HepG2 (cell line): ENCODE data around the gene RRBP1. TPM values are rescaled to one million over a fixed set of nuclear protein-coding genes. Genes with fewer than 3 reads are reported as not detected.

Experiments used
- ATF7 ChIP-seq, 2 experiments: fragments of 450-650 bp in 1 of 2; sonication (generic) in 1 of 2; formaldehyde crosslinking in 1 of 2; IDR thresholded peaks; 2 replicates each; pipeline versions ENCODE4 v1.4.0 to v1.6.1; 2016 to 2020; ENCODE audit warnings: antibody characterized with exemption in 1 of 2, mild to moderate bottlenecking in 1 of 2, missing genetic modification reagents in 1 of 2
- ELF3 ChIP-seq: IDR thresholded peaks from 2 replicates; pipeline ENCODE4 v1.6.1; 2016; ENCODE audit warnings: missing genetic modification reagents, missing compliant biosample characterization
- GLI4 ChIP-seq: sonication (generic); formaldehyde crosslinking; IDR thresholded peaks from 2 replicates; pipeline ENCODE4 v1.5.1; 2020; ENCODE audit warnings: missing genetic modification reagents, mild to moderate bottlenecking, moderate library complexity, borderline replicate concordance
- ISL2 ChIP-seq: sonication (generic); formaldehyde crosslinking; IDR thresholded peaks from 2 replicates; pipeline ENCODE4 v1.5.0; 2020; ENCODE audit warnings: missing genetic modification reagents
- KLF16 ChIP-seq, 2 experiments: sonication (generic) in 1 of 2; formaldehyde crosslinking in 1 of 2; IDR thresholded peaks; 2 replicates each; pipeline versions ENCODE4 v1.6.1 to v1.8.0; 2016 to 2023; ENCODE audit warnings: missing genetic modification reagents in 2 of 2, missing compliant biosample characterization in 1 of 2
- MED1 ChIP-seq: sonication (generic); formaldehyde crosslinking; IDR thresholded peaks from 2 replicates; pipeline ENCODE4 v1.4.0; 2020; ENCODE audit warnings: missing genetic modification reagents
- REPIN1 ChIP-seq: sonication (generic); formaldehyde crosslinking; IDR thresholded peaks from 2 replicates; pipeline ENCODE4 v1.8.0; 2022; ENCODE audit warnings: missing genetic modification reagents, low read depth, mild to moderate bottlenecking, borderline replicate concordance
- SIN3A ChIP-seq: IDR thresholded peaks from 2 replicates; pipeline ENCODE4 v1.6.1; 2011; ENCODE audit warnings: low read depth, mild to moderate bottlenecking, control low read depth, low read length, borderline replicate concordance
- SNRNP70 ChIP-seq: fragments of 200-400 bp; formaldehyde crosslinking; IDR thresholded peaks from 2 replicates; pipeline ENCODE4 v1.6.1; 2017; ENCODE audit warnings: mild to moderate bottlenecking, low read depth, low read length, moderate library complexity
- ZNF138 ChIP-seq: sonication (generic); formaldehyde crosslinking; IDR thresholded peaks from 2 replicates; pipeline ENCODE4 v1.5.0; 2020; ENCODE audit warnings: mild to moderate bottlenecking, low read depth, missing genetic modification reagents
- ZNF17 ChIP-seq: sonication (generic); formaldehyde crosslinking; IDR thresholded peaks from 2 replicates; pipeline ENCODE4 v1.5.0; 2020; ENCODE audit warnings: mild to moderate bottlenecking, missing genetic modification reagents
- ZNF251 ChIP-seq: sonication (generic); formaldehyde crosslinking; IDR thresholded peaks from 2 replicates; pipeline ENCODE4 v1.9.0; 2021; ENCODE audit warnings: mild to moderate bottlenecking, missing genetic modification reagents
- ZNF331 ChIP-seq: sonication (generic); formaldehyde crosslinking; IDR thresholded peaks from 2 replicates; pipeline ENCODE4 v1.4.0; 2020; ENCODE audit warnings: missing genetic modification reagents
- ZNF337 ChIP-seq: sonication (generic); formaldehyde crosslinking; IDR thresholded peaks from 2 replicates; pipeline ENCODE4 v1.5.1; 2020; ENCODE audit warnings: missing genetic modification reagents, low read depth, mild to moderate bottlenecking, borderline replicate concordance
- ZNF530 ChIP-seq: sonication (generic); formaldehyde crosslinking; IDR thresholded peaks from 2 replicates; pipeline ENCODE4 v1.5.0; 2020; ENCODE audit warnings: low read depth, mild to moderate bottlenecking, missing genetic modification reagents
- ZNF672 ChIP-seq: sonication (generic); formaldehyde crosslinking; IDR thresholded peaks from 2 replicates; pipeline ENCODE4 v1.8.1; 2022; ENCODE audit warnings: missing genetic modification reagents
- polyA plus RNA-seq, 8 experiments: library from polyadenylated mRNA; depleted of rRNA in 3 of 8; stranded (reverse) in 7 of 8; unstranded in 1 of 8; fragments of >200 nt; fragmentation: Illumina TruSeq in 4 of 8; extraction: Trizol in 4 of 8; gene quantifications; 2 replicates each; pipeline versions ENCODE4 v1.2.1 to v1.2.3, GENCODE V29; 2011 to 2016; ENCODE audit warnings: low read depth in 4 of 8, missing spikeins in 1 of 8, mixed read lengths in 1 of 8; ENCODE audit not compliant: insufficient read depth in 1 of 8
- total RNA-seq, 5 experiments: library from RNA; depleted of rRNA; stranded (reverse); fragments of >200 nt; fragmentation: Illumina TruSeq; extraction: Trizol; gene quantifications; 2 replicates each; pipeline ENCODE4 v1.2.3, GENCODE V29; 2016; ENCODE audit warnings: low read depth in 1 of 5
- TF ChIP-seq, protein P1 (sequence below): sonication (generic); formaldehyde crosslinking; IDR thresholded peaks from 2 replicates; pipeline ENCODE4 v1.5.0; 2020; ENCODE audit warnings: missing genetic modification reagents, mild to moderate bottlenecking, borderline replicate concordance
- TF ChIP-seq, protein P2 (sequence below): sonication (generic); formaldehyde crosslinking; IDR thresholded peaks from 2 replicates; pipeline ENCODE4 v1.4.0; 2020; ENCODE audit warnings: low read depth, mild to moderate bottlenecking, missing genetic modification reagents
- TF ChIP-seq, protein P3 (sequence below): sonication (generic); formaldehyde crosslinking; IDR thresholded peaks from 2 replicates; pipeline ENCODE4 v1.5.1; 2020; ENCODE audit warnings: mild to moderate bottlenecking, missing genetic modification reagents, moderate library complexity
- TF ChIP-seq, protein P4 (sequence below): sonication (generic); formaldehyde crosslinking; IDR thresholded peaks from 2 replicates; pipeline ENCODE4 v1.5.1; 2020; ENCODE audit warnings: mild to moderate bottlenecking, missing genetic modification reagents, moderate library complexity
- TF ChIP-seq, protein P5 (sequence below): sonication (generic); formaldehyde crosslinking; IDR thresholded peaks from 2 replicates; pipeline ENCODE4 v1.9.0; 2021; ENCODE audit warnings: missing genetic modification reagents, mild to moderate bottlenecking, borderline replicate concordance

Gene RRBP1
- total and polyA plus RNA-seq, 2 of the 13 experiments (the other 11 are each of a cell fraction or from before 2014, with no cell fraction given) = 150 to 222 TPM

DNA sequence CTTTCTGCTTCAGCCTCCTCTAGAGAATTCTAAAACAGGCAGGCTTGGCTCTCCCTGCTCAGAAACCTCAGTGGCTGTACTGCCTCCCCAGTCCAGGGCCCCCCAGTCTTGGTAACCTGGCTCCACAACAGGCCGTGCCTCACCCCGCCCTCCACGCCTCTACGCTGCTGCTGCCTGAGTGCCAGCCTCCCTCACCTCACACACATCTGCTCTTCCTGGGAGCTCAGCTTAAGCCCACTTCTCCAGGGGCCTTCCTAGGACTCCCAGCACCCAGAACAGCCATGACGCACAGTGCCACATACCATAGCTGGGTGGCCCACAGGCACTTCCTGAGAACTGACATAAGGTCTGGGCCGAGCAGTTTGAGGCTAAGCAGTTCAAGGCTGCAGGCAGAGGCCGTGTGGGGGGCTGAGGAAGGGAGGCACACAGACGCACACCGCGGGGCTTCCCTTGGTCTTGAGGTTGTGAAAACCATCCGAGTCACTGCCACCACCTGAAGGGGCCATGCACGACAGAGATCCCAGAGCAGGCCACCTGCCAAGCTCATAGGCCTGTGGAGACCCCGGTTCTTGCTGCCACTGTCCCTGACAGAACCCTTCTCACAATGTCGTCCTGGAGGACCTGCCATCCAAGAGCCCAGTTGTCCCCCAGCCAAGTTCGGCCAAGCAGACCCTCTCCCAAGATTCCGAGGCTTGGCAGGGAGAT is 69.6 kb downstream of the RRBP1 start (continued):
- TF ChIP-seq GLI4 (0 out of 2 replicates have a peak, but pooled peaks have one; percentile 34), ZNF138 (CRISPR knock-in tag) (no peak), ISL2 (peak; percentile 27; the same call in 1 of the 2 replicates), ZNF337 (no peak), ZNF331 (CRISPR knock-in tag) (no peak), ATF7 (IDR thresholded peaks at IDR 0.05) (no peak), ATF7 (CRISPR knock-in tag; IDR thresholded peaks at IDR 0.05) (no peak), MED1 (peak; percentile 57), ZNF251 (CRISPR knock-in tag) (no peak), SNRNP70 (no peak), ZNF672 (CRISPR knock-in tag) (no peak), ELF3 (CRISPR knock-in tag) (0 out of 2 replicates have a peak, but pooled peaks have one; percentile 9), ZNF530 (CRISPR knock-in tag) (no peak), KLF16 (CRISPR knock-in tag; IDR thresholded peaks at IDR 0.05) (no peak), SIN3A (no peak), REPIN1 (no peak), ZNF17 (CRISPR knock-in tag) (no peak)
- TF ChIP-seq, protein P1, sequence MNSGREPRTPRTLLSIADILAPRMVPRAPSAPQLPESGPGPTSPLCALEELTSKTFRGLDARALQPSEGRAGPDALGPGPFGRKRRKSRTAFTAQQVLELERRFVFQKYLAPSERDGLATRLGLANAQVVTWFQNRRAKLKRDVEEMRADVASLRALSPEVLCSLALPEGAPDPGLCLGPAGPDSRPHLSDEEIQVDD (CRISPR knock-in tag) = no peak
- TF ChIP-seq, protein P2, sequence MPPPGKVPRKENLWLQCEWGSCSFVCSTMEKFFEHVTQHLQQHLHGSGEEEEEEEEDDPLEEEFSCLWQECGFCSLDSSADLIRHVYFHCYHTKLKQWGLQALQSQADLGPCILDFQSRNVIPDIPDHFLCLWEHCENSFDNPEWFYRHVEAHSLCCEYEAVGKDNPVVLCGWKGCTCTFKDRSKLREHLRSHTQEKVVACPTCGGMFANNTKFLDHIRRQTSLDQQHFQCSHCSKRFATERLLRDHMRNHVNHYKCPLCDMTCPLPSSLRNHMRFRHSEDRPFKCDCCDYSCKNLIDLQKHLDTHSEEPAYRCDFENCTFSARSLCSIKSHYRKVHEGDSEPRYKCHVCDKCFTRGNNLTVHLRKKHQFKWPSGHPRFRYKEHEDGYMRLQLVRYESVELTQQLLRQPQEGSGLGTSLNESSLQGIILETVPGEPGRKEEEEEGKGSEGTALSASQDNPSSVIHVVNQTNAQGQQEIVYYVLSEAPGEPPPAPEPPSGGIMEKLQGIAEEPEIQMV = no peak
- TF ChIP-seq, protein P3, sequence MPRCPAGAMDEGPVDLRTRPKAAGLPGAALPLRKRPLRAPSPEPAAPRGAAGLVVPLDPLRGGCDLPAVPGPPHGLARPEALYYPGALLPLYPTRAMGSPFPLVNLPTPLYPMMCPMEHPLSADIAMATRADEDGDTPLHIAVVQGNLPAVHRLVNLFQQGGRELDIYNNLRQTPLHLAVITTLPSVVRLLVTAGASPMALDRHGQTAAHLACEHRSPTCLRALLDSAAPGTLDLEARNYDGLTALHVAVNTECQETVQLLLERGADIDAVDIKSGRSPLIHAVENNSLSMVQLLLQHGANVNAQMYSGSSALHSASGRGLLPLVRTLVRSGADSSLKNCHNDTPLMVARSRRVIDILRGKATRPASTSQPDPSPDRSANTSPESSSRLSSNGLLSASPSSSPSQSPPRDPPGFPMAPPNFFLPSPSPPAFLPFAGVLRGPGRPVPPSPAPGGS (CRISPR knock-in tag) = 0 out of 2 replicates have a peak, but pooled peaks have one; percentile 31
- TF ChIP-seq, protein P4, sequence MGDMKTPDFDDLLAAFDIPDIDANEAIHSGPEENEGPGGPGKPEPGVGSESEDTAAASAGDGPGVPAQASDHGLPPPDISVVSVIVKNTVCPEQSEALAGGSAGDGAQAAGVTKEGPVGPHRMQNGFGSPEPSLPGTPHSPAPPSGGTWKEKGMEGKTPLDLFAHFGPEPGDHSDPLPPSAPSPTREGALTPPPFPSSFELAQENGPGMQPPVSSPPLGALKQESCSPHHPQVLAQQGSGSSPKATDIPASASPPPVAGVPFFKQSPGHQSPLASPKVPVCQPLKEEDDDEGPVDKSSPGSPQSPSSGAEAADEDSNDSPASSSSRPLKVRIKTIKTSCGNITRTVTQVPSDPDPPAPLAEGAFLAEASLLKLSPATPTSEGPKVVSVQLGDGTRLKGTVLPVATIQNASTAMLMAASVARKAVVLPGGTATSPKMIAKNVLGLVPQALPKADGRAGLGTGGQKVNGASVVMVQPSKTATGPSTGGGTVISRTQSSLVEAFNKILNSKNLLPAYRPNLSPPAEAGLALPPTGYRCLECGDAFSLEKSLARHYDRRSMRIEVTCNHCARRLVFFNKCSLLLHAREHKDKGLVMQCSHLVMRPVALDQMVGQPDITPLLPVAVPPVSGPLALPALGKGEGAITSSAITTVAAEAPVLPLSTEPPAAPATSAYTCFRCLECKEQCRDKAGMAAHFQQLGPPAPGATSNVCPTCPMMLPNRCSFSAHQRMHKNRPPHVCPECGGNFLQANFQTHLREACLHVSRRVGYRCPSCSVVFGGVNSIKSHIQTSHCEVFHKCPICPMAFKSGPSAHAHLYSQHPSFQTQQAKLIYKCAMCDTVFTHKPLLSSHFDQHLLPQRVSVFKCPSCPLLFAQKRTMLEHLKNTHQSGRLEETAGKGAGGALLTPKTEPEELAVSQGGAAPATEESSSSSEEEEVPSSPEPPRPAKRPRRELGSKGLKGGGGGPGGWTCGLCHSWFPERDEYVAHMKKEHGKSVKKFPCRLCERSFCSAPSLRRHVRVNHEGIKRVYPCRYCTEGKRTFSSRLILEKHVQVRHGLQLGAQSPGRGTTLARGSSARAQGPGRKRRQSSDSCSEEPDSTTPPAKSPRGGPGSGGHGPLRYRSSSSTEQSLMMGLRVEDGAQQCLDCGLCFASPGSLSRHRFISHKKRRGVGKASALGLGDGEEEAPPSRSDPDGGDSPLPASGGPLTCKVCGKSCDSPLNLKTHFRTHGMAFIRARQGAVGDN (CRISPR knock-in tag) = peak; percentile 52
- TF ChIP-seq, protein P5, sequence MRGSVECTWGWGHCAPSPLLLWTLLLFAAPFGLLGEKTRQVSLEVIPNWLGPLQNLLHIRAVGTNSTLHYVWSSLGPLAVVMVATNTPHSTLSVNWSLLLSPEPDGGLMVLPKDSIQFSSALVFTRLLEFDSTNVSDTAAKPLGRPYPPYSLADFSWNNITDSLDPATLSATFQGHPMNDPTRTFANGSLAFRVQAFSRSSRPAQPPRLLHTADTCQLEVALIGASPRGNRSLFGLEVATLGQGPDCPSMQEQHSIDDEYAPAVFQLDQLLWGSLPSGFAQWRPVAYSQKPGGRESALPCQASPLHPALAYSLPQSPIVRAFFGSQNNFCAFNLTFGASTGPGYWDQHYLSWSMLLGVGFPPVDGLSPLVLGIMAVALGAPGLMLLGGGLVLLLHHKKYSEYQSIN (CRISPR knock-in tag) = no peak
